ENCODE data around the gene FGD5. TPM values are rescaled to one million over a fixed set of nuclear protein-coding genes. Genes with fewer than 3 reads are reported as not detected.
A peak's percentile ranks its signal among the peaks of the same experiment; 100 is the strongest.

FGD5 gene
- total RNA-seq, 4 donors from 2014 or later: 3.8 to 10.2 (median 7.6) TPM

DNA sequence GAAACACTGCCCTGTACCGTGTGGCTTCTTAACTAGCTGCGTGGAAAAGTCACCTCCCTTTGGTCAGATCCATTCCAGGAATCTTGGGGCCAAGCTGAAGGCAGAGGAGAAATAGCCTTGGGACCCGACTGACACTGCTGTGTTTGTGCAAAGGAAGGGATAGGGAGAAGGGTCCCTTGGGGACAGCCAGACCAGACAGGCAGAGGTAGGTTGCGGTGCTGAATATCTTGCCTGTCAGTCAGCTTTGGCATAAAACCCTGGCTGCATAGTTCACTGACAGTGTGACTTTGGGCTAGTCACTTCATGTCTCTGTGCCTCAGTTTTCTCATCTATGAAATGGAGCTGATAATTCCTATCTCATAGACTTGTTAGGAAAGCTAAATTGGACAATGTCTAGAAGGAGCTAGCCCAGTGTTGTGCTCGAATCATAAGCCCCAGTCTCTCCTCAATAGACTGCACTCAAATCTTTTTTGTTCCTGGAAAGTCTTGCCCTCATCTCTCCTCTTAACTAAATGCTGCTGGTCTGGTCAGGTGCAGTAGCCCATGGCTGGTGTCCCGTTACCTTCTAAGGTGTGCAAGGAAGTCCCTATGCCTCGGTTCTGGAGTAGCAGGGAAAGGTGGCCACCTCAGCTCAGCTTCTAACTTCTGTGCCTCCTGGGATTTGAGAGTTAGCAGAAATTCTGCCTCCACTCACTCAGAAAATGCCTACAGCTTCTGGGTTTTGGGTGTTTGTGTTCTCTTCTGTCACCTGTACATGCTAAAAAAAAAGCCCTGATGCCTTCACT lies 25.8 kb downstream of the FGD5 start:
- 60 to 61% methylated on average over 7 of the region's 7 CpGs for WGBS, 2 donors
- no peak overlapping the region for H3K4me3 ChIP-seq (ENCODE audit: low read depth, poor library complexity, severe bottlenecking)
- TF ChIP-seq POLR2A (IDR thresholded peaks at IDR 0.05): no peak
- TF ChIP-seq, protein P1, sequence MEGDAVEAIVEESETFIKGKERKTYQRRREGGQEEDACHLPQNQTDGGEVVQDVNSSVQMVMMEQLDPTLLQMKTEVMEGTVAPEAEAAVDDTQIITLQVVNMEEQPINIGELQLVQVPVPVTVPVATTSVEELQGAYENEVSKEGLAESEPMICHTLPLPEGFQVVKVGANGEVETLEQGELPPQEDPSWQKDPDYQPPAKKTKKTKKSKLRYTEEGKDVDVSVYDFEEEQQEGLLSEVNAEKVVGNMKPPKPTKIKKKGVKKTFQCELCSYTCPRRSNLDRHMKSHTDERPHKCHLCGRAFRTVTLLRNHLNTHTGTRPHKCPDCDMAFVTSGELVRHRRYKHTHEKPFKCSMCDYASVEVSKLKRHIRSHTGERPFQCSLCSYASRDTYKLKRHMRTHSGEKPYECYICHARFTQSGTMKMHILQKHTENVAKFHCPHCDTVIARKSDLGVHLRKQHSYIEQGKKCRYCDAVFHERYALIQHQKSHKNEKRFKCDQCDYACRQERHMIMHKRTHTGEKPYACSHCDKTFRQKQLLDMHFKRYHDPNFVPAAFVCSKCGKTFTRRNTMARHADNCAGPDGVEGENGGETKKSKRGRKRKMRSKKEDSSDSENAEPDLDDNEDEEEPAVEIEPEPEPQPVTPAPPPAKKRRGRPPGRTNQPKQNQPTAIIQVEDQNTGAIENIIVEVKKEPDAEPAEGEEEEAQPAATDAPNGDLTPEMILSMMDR (IDR thresholded peaks at IDR 0.05): no peak
- intact Hi-C loops (cut with DNase I; ENCODE audit: low total_unique reads): loop anchor here (5.0 kb wide), 1 partner anchor 1417 kb away; no protein-coding TSS in a partner anchor
- DNase-seq (ENCODE audit: low spot score in 2 of 2): peak in 1 of 2 donors; percentile 73

DNA sequence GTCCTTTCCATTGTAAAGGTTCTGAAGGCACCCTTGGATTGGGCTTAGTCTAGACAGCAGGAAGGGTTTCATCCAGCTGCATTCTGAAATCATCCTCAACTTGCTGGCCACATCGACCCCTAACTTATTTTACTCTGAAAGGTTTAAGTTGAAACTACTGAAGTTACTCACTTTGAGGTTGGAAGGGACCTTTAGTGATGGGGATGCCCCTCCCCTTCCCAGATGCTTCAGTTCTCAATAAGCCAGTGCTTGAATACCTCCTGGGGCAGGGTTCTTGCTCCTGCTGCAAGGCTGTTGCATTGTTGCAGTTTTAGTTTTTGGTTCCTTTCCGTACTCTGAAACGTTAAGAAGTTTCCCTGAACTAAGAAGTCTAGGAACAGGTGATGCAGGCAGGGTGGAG lies 26.4 kb downstream of the FGD5 start:
- peak in 1 of 2 donors; percentile 31 for DNase-seq (ENCODE audit: low spot score in 2 of 2)
- H3K4me3 ChIP-seq (ENCODE audit: low read depth, poor library complexity, severe bottlenecking): no peak overlapping the region
- TF ChIP-seq, protein P1 (IDR thresholded peaks at IDR 0.05): no peak
- TF ChIP-seq POLR2A (IDR thresholded peaks at IDR 0.05): no peak
- 39 to 49% methylated on average over 3 of the region's 3 CpGs for WGBS, 2 donors
- intact Hi-C loops (cut with DNase I; ENCODE audit: low total_unique reads): no loop called here

DNA sequence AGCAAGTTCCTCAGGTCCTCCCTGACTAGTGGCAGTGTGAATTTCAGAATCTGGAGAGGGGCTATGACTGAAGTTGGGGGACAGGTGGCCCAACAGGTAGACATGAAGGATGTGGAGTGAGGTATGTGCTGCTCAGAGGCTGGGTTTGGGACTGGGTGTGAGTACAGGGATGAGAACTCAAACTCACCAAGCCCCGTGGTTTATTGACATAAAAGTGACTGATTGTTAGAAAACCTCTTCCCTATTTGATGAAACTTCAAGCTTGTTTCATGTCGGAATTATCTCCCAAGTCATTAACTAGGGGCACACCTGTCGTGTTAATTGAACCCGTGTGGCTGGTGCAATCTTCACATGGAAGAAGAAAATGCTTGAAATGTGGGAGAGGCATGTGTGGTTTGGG lies 27.1 kb downstream of the FGD5 start:
- WGBS, 2 donors: 25 to 41% methylated on average over 4 of the region's 4 CpGs
- peak in 1 of 2 donors; percentile 72 for DNase-seq (ENCODE audit: low spot score in 2 of 2)
- intact Hi-C loops (cut with DNase I; ENCODE audit: low total_unique reads): no loop called here
- H3K4me3 ChIP-seq (ENCODE audit: low read depth, poor library complexity, severe bottlenecking): no peak overlapping the region
- no peak for TF ChIP-seq POLR2A (IDR thresholded peaks at IDR 0.05)
- TF ChIP-seq, protein P1 (IDR thresholded peaks at IDR 0.05): no peak

DNA sequence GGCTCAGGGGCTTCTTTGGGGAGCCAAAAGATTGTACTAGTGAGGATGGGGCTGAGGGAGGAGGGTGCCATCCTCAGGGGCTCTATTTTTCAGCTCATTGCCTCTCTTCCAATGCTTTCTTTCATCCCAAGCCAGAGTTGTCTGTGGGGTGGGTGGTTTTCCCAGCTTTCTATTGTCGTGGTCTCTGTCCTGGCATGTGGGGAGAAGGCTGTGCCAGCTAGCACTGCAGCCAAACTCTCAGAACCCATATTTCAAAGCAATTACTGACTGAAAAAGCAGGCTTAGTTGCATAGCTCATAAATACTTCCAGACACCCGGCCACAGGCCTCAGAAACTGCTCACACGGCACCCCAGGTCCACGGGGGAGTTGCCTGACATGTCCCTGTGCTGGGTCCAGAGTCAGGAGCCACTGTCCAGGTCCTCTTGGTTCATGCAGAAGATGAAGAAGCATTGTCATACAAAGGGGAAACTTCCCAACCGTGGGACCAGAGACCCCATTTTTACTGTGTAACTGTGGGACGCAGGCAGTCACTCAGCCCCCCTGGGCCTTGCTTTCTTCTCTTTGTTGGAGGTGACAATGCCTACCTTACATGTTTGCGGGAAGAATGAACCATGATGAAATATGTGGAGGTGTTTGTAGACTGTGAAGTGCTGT lies 27.6 kb downstream of the FGD5 start:
- 34 to 40% methylated on average over 7 of the region's 7 CpGs for WGBS, 2 donors
- intact Hi-C loops (cut with DNase I; ENCODE audit: low total_unique reads): no loop called here
- DNase-seq (ENCODE audit: low spot score in 2 of 2): no peak
- H3K4me3 ChIP-seq (ENCODE audit: low read depth, poor library complexity, severe bottlenecking): no peak overlapping the region
- TF ChIP-seq, protein P1 (IDR thresholded peaks at IDR 0.05): no peak
- TF ChIP-seq POLR2A (IDR thresholded peaks at IDR 0.05): no peak

DNA sequence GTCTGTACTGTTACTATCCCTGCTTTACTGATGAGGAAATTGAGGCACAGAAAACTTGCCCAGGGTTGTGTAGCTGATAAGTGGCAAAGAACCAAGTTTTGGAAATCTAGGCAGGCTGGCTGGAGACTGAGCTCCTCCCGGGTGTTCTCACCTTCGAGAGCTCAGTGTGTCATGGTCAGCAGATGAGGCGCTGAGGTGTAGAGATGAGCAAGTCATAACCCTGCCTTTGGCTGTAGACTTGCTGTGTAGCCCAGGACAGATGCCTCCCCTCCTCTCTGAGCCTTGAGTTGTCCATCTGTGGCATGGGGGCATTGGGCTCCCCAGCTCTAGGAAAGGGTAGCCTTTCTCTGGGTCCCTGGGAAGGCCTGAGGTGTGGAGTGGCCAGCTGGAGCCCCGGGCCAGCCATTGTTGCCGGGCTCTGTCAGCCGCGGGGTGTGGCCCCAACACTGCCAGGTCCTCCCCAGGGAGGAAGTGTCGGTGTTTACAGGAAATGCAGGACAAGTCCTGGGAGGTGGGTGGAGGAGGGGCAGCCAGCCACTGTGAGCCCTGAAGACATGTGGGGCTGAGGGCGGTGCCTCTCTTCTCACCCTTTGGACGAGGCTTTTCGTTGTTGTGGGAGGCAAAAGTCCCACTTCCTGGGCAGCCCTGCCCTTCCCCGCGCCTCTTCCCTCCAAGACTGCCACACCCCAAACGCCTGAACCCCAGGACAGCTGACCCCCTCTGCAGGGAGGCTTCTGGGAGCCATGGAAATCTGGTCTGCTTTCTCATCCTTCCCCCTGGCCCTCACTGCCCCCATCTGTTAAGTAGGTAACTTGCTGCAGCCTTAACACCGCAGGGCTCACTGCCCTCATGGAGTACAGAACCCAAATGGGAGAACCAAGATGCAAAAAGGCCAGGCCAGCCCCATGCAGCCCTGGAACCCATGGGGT lies 29.1 kb downstream of the FGD5 start:
- peak; percentile 57 to 90 for DNase-seq (ENCODE audit: low spot score in 2 of 2)
- intact Hi-C loops (cut with DNase I; ENCODE audit: low total_unique reads): no loop called here

More for the DNA sequence above, 29.1 kb downstream of the FGD5 start:
- TF ChIP-seq, protein P1 (IDR thresholded peaks at IDR 0.05): no peak
- WGBS, 2 donors: 18 to 24% methylated on average over 15 of the region's 15 CpGs
- H3K4me3 ChIP-seq (ENCODE audit: low read depth, poor library complexity, severe bottlenecking): no peak overlapping the region
